Activated CD4-positive, alpha-beta T cell treated with anti-CD3 and anti-CD28 coated beads for 36 hours (primary cell): ENCODE data around the gene COPG1. TPM values are rescaled to one million over a fixed set of nuclear protein-coding genes. Genes with fewer than 3 reads are reported as not detected.

ENCODE experiments used
- ATAC-seq: fragments of 200-7000 bp; cut with Tn5 transposase; one replicate; pipeline ENCODE4 v1.10.0; 2021; ENCODE audit warnings: mild to moderate bottlenecking, moderate library complexity
- CTCF ChIA-PET: fragments of 350-600 bp; sonication (Branson Sonifier 250); formaldehyde crosslinking; loops from one replicate; lab custom pipeline; 2021; ENCODE audit warnings: antibody characterized with exemption; lab: Charles Lee
- POLR2A ChIA-PET: fragments of 350-600 bp; sonication (Branson Sonifier 250); formaldehyde crosslinking; loops from one replicate; lab custom pipeline; 2021; ENCODE audit warnings: antibody characterized with exemption, inconsistent platforms; lab: Charles Lee
- DNase-seq: peaks from one replicate; pipeline ENCODE4 v3.0.0-alpha.2; 2020
- H3K27ac Mint-ChIP-seq: one replicate; pipeline ENCODE4 v1.8.0; 2021; ENCODE audit warnings: mixed read lengths
- H3K27me3 Mint-ChIP-seq: one replicate; pipeline ENCODE4 v1.8.0; 2021; ENCODE audit warnings: mixed read lengths
- H3K36me3 Mint-ChIP-seq: one replicate; pipeline ENCODE4 v1.8.0; 2021; ENCODE audit warnings: low read depth, mixed read lengths
- H3K4me1 Mint-ChIP-seq: one replicate; pipeline ENCODE4 v1.8.0; 2021; ENCODE audit warnings: mixed read lengths
- H3K4me3 Mint-ChIP-seq: one replicate; pipeline ENCODE4 v1.8.0; 2021; ENCODE audit warnings: mild to moderate bottlenecking, moderate library complexity, mixed read lengths
- H3K9me3 Mint-ChIP-seq: one replicate; pipeline ENCODE4 v1.8.0; 2021; ENCODE audit warnings: low read depth, mixed read lengths
- intact Hi-C, 2 experiments: fragments of 100-400 bp; cut with DNase I in 1 of 2; cut with micrococcal nuclease in 1 of 2; formaldehyde crosslinking; loops; one replicate each; pipeline versions ENCODE4 v1.14.2 to v1.15.1; 2022 to 2024; cut with DNase I, micrococcal nuclease
- total RNA-seq, 2 experiments: library from RNA; stranded (reverse); gene quantifications; one replicate each; pipeline ENCODE4 v1.2.3, GENCODE V29; 2021

The COPG1 gene
- total RNA-seq, 2 experiments from 2014 or later = 120 to 142 TPM

DNA sequence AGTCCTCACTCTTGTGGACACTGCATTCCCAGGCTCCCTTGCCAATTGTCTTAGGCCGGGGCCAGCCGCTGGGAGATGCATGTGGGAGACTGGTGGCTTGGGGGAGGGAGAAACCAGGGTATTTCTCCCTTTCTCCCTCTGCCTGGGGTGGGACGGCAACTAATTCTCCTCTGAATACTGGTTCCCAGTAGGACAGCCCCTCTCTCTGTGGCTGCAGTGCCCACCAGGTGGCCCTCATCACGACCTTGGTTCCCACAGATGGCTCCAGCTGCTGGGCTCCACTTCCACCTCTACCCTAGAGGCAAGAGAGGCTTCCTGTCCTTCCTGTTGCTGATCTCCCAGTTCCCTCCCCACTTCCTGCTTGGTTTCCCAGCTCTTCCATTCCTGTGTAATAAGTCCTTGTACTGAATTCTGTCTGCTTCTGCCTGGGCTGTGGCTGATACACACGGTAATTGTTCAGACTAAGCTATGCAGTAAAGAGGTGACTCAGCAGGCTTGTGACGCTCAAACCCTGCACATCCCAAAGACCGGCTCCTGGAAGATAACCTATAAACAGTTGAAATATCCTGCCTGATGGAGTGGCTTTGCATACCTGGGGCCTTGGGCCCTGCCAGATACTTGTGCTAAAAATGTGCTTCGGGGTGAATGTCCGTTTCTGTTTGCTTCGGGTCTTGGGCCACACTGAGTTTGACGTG, 20.4 kb upstream of the COPG1 start:
- Mint-ChIP-seq H3K27me3 (no peaks in the 10 kb centered on the region), H3K4me1 (peaks cover 24% of the 10 kb centered on the region), H3K27ac (peak overlapping the region; percentile 6), H3K36me3 (no peaks in the 10 kb centered on the region), H3K4me3 (no peak overlapping the region), H3K9me3 (no peaks in the 10 kb centered on the region)
- CTCF ChIA-PET = interaction anchor here (1.0 kb wide), 1 partner anchor 258 kb away, joined by 3 read pairs; no protein-coding TSS in a partner anchor
- no peak for ATAC-seq
- POLR2A ChIA-PET = no interaction called here
- no peak for DNase-seq
- intact Hi-C loops = no loop called here

DNA sequence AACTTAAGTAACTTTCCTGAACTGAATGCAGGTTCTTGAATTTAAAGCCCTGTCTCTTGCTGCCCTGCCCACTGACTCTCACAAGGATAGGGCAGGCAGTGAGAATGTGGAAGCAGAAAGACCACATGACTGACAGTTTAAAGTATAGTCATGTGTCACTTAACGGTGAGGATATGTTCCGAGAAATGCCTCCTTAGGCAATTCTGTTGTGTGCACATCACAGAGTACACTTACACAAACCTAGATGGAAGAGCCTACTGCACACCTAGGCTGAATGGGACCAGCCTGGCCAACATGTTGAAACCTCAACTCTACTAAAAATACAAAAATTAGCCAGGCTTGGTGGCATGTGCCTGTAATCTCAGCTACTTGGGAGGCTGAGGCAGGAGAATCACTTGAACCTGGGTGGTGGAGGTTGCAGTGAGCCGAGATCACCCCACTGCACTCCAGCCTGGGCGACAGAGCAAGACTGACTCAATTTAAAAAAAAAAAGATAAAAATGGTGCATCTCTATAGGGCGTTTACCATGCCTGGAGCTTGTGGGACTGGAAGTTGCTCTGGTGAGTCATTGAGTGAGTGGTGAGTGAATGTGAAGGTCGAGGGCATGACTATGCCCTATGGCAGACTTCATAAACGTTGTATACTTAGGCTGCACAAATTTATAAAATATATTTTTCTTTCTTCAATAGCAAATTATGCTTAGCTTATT, 18.9 kb upstream of the COPG1 start:
- Mint-ChIP-seq H3K4me3 (no peak overlapping the region), H3K9me3 (no peaks in the 10 kb centered on the region), H3K36me3 (no peaks in the 10 kb centered on the region), H3K4me1 (peaks cover 19% of the 10 kb centered on the region), H3K27ac (peak overlapping the region; percentile 44), H3K27me3 (no peaks in the 10 kb centered on the region)
- ATAC-seq = peak; percentile 99
- ChIA-PET CTCF (interaction anchor here (0.6 to 2.1 kb wide), 7 partner anchors 16 to 260 kb away, joined by 3 to 10 read pairs (median 3); partner anchors contain the start of gene COPG1), POLR2A (interaction anchor here (0.5 to 0.6 kb wide), 4 partner anchors 20 to 193 kb away, joined by 3 to 12 read pairs (median 4); no protein-coding TSS in a partner anchor)
- DNase-seq = peak; percentile 67
- intact Hi-C loops = loop anchor here (1.0 to 5.0 kb wide), 2 partner anchors 46 to 48 kb away; partner anchors contain the start of gene CNBP (in 1 of the 2)

DNA sequence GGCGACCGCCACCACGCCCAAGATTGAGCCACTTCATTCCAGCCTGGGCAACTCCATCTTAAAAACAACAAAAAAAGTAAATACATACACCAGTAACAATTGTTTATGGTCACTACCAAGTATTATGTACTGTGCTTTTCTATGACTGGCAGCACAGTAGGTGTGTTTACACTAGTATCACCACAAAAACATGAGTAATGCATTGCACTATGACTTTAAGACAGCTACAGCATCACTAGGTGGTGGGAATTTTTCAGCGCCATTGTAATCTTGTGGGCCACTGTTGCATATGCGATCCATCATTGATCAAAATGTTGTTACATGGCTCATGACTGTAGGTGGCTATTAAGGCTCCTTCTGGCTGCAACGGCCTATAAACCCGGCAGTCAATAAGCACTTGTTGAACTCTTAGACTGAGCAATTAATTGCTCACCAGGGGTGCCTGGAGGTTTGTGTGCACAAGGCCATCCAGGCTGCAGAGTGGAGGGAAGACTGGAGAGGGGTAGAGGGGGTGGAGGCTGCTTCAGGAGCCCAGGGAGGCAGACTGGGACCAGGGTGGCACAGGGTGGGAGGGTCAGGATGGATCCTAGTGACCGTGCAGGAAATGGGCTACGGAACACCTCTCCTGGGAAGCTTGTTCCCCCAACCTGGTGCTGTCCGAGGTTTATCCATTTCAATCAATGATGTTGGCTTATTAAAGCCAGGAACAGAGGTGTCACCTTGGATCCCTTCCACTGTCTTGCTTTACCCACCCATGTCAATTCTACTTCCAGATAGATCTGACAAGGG, 17.9 kb upstream of the COPG1 start:
- no peaks in the 10 kb centered on the region for H3K36me3 Mint-ChIP-seq
- no peak overlapping the region for H3K27ac Mint-ChIP-seq
- H3K27me3 Mint-ChIP-seq = no peaks in the 10 kb centered on the region
- H3K9me3 Mint-ChIP-seq = no peaks in the 10 kb centered on the region
- intact Hi-C loops = loop anchor here in 1 of 2 experiments (5.0 kb wide), 1 partner anchor 49 kb away; the partner anchor contains the start of gene CNBP
- CTCF ChIA-PET = interaction anchor here (0.6 to 2.1 kb wide), 8 partner anchors 15 to 261 kb away, joined by 3 to 10 read pairs (median 4); partner anchors contain the start of gene COPG1
- H3K4me3 Mint-ChIP-seq = no peak overlapping the region
- POLR2A ChIA-PET = interaction anchor here (0.6 to 0.7 kb wide), 4 partner anchors 48 to 194 kb away, joined by 3 to 12 read pairs (median 6); no protein-coding TSS in a partner anchor
- ATAC-seq = no peak
- peaks cover 14% of the 10 kb centered on the region for H3K4me1 Mint-ChIP-seq
- DNase-seq = no peak

DNA sequence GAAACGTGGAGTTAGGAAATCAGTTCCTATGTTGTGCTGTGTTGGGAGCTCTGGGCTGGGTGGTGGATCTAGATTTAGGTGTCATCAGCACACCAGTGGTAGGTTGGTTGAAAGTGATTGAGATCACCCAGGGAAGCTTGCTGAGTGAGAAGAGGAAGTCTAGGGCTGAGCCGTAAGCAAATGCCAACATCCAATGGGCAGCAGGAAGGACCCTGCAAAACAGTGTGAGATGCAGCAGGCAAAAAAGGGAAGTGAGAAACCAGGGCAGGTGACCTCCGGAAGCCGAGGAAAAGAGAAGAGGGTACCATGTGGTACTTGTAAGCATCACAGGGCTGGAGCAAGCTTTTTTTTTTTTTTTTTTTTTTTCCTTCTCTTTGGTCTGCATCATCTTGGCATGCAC, 15.9 kb upstream of the COPG1 start:
- intact Hi-C loops = loop anchor here in 1 of 2 experiments (5.0 kb wide), 1 partner anchor 51 kb away; the partner anchor contains the start of gene CNBP
- no peak for DNase-seq
- Mint-ChIP-seq H3K4me3 (no peak overlapping the region), H3K27ac (no peak overlapping the region), H3K36me3 (no peaks in the 10 kb centered on the region), H3K4me1 (peaks cover 13% of the 10 kb centered on the region), H3K9me3 (no peaks in the 10 kb centered on the region), H3K27me3 (no peaks in the 10 kb centered on the region)
- ChIA-PET POLR2A (interaction anchor here (0.6 kb wide), 1 partner anchor 256 kb away, joined by 3 read pairs; no protein-coding TSS in a partner anchor), CTCF (interaction anchor here (0.7 to 0.8 kb wide), 3 partner anchors 12 to 79 kb away, joined by 3 to 5 read pairs (median 4); no protein-coding TSS in a partner anchor)
- ATAC-seq = no peak

DNA sequence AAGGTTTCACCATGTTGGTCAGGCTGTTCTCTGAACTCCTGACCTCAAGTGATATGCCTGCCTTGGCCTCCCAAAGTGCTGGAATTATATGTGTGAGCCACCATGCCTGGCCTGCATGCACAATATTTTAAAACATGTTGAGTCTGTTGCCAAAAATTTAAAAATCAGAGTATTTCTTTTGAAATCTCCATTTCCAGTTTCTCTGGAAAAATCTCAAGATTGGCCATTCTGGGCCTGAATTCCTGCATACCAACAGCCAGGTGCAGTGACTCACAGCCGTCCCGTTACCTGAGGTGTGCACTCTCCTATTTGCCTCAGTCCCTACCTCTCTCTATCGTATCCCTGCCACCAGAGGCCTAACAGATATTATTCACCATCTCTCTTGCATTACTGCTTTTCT, 15.0 kb upstream of the COPG1 start:
- POLR2A ChIA-PET = no interaction called here
- intact Hi-C loops = loop anchor here in 1 of 2 experiments (5.0 kb wide), 1 partner anchor 52 kb away; the partner anchor contains the start of gene CNBP
- peaks cover 22% of the 10 kb centered on the region for H3K4me1 Mint-ChIP-seq
- no peak for DNase-seq
- no peaks in the 10 kb centered on the region for H3K36me3 Mint-ChIP-seq
- ATAC-seq = no peak
- no peaks in the 10 kb centered on the region for H3K27me3 Mint-ChIP-seq
- no peaks in the 10 kb centered on the region for H3K9me3 Mint-ChIP-seq
- no peak overlapping the region for H3K27ac Mint-ChIP-seq
- no peak overlapping the region for H3K4me3 Mint-ChIP-seq
- CTCF ChIA-PET = no interaction called here

DNA sequence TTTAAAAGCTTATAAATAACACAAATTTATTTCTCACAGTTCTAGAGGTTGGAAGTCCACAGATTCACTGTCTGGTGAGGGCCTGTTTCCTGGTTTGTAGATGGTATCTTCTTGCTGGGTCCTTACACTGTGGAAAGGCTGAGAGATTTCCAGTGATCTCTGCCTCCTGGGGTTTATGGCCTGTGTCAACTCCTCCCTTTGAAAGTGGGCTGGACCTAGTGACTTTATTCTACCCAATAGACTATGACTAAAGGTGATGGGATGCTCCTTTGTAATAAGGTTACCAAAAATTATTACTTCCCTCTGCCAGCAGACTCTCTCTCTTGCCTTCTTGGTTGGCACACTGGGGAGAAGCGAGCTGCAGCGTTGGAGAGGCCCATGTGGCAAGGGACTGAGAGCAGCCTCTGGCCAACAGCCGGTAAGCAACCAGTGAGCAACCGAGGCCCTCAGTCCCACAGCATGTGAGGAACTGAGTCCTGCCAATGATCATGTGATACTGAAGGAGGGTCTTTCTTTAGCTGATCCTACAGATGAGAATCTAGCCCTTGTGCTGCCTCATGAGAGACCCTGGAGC, 14.0 kb upstream of the COPG1 start:
- ATAC-seq = no peak
- POLR2A ChIA-PET = no interaction called here
- intact Hi-C loops = no loop called here

DNA sequence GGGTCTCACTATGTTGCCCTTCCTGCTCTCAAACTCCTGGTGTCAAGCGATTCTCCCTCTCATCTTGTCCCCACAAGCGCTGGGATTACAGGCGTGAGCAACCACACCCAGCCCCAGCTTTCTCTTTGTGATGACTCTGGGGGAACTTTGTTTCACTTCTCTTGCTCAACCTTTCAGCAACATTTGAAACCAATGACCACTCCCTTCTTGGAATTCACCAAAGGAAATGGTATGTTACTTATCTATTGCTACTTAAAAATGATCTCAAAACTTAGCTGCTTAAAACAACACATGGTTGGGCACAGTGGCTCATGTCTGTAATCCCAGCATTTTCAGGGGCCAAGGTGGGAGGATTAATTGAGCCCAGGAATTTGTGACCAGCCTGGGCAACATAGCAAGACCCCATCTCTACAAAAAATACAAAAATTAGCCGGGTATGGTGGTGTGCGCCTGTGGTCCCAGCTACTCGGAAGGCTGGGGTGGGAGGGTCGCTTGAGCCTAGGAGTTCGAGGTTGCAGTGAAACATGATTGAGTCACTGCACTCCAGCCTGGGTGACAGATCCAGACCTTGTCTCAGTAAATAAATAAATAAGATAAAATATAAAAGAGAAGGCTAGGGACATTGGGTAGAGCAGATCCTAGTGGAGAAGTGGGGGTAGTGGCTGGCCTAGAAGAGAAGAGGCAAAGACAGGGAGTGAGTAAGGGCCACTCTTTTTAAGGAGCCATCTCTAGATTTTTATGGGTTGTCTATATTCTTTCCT, 10.3 kb upstream of the COPG1 start:
- H3K9me3 Mint-ChIP-seq = no peaks in the 10 kb centered on the region
- peak overlapping the region; percentile 12 for H3K4me3 Mint-ChIP-seq
- H3K27ac Mint-ChIP-seq = peak overlapping the region; percentile 67
- peak; percentile 83 for ATAC-seq
- H3K4me1 Mint-ChIP-seq = peaks cover 15% of the 10 kb centered on the region
- intact Hi-C loops = no loop called here
- POLR2A ChIA-PET = no interaction called here
- H3K36me3 Mint-ChIP-seq = no peaks in the 10 kb centered on the region
- no peaks in the 10 kb centered on the region for H3K27me3 Mint-ChIP-seq
- CTCF ChIA-PET = interaction anchor here (0.6 to 3.5 kb wide), 6 partner anchors 14 to 269 kb away, joined by 3 to 15 read pairs (median 3); no protein-coding TSS in a partner anchor
- peak; percentile 55 for DNase-seq

More for the DNA sequence above, 14.0 kb upstream of the COPG1 start:
- Mint-ChIP-seq H3K27ac (no peak overlapping the region), H3K27me3 (no peaks in the 10 kb centered on the region), H3K4me1 (peaks cover 21% of the 10 kb centered on the region), H3K36me3 (no peaks in the 10 kb centered on the region), H3K4me3 (no peak overlapping the region), H3K9me3 (no peaks in the 10 kb centered on the region)
- CTCF ChIA-PET = interaction anchor here (0.6 to 1.9 kb wide), 4 partner anchors 10 to 73 kb away, joined by 3 to 5 read pairs (median 4); no protein-coding TSS in a partner anchor
- no peak for DNase-seq

DNA sequence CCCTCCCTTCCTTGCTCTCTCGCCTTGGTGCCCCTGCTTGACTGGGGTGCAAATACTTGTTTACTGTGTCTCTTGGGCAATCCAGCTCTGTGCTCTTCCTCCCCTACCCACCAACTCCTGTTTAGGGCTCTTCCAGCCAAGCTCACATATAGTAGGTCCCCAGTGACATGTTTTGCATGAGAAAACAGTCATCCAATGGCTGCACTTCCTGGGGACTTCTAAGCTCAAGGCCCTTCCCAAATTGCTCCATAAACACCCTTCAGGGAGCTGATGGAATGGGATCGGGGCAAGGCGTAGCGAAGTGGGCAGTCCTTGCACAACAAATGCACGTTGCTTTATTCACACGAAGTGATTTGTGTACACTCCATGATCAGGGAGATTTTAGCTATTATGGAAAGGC, 9.4 kb upstream of the COPG1 start:
- intact Hi-C loops = loop anchor here in 1 of 2 experiments (10.0 kb wide), 1 partner anchor 365 kb away; the partner anchor contains the start of gene ACAD9
- peaks cover 15% of the 10 kb centered on the region for H3K4me1 Mint-ChIP-seq

DNA sequence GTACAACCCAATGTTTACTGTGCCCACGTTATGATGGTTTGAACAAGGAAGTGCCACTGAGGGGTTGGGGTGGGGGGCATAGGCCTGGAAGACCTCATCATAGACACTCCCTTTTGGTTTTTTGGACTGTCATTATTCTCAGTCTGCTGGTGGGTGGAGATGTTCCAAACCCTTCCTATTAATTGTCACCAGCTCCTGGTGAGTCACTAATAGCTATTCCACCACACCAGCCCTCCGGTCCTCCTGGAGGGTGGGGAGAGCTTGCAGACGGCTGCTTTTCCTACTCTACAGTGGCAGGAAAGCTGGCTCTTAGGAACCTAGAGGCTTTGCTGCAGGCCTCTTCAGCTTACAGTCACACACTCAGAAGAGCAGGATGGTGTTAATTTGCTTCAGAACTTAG, 9.0 kb upstream of the COPG1 start:
- POLR2A ChIA-PET = interaction anchor here (0.7 kb wide), 1 partner anchor 59 kb away, joined by 5 read pairs; no protein-coding TSS in a partner anchor
- CTCF ChIA-PET = interaction anchor here (0.6 to 3.5 kb wide), 5 partner anchors 10 to 271 kb away, joined by 3 to 15 read pairs (median 3); no protein-coding TSS in a partner anchor
- H3K4me3 Mint-ChIP-seq = no peak overlapping the region
- no peak overlapping the region for H3K27ac Mint-ChIP-seq
- no peaks in the 10 kb centered on the region for H3K27me3 Mint-ChIP-seq
- no peaks in the 10 kb centered on the region for H3K9me3 Mint-ChIP-seq
- H3K36me3 Mint-ChIP-seq = no peaks in the 10 kb centered on the region
- ATAC-seq = no peak
- DNase-seq = no peak
- peaks cover 18% of the 10 kb centered on the region for H3K4me1 Mint-ChIP-seq
- intact Hi-C loops = loop anchor here in 1 of 2 experiments (10.0 kb wide), 1 partner anchor 366 kb away; the partner anchor contains the start of gene ACAD9

More for the DNA sequence above, 9.4 kb upstream of the COPG1 start:
- H3K27me3 Mint-ChIP-seq = no peaks in the 10 kb centered on the region
- CTCF ChIA-PET = interaction anchor here (0.8 to 3.5 kb wide), 4 partner anchors 15 to 270 kb away, joined by 3 to 15 read pairs (median 3); no protein-coding TSS in a partner anchor
- ATAC-seq (no peak), DNase-seq (no peak)
- POLR2A ChIA-PET = interaction anchor here (0.7 kb wide), 1 partner anchor 59 kb away, joined by 5 read pairs; no protein-coding TSS in a partner anchor
- H3K27ac Mint-ChIP-seq = peak overlapping the region; percentile 20
- no peaks in the 10 kb centered on the region for H3K36me3 Mint-ChIP-seq
- no peak overlapping the region for H3K4me3 Mint-ChIP-seq
- H3K9me3 Mint-ChIP-seq = no peaks in the 10 kb centered on the region
